Thyroid gland (tissue), 4 donors: ENCODE measurements around the gene PODNL1.

Experiments
- POLR2A ChIP-seq, 2 donors: fragments of 450-650 bp; IDR thresholded peaks; one replicate each; pipeline ENCODE4 v1.6.1; 2017; ENCODE audit warnings: antibody characterized with exemption in 2 of 2, mild to moderate bottlenecking in 2 of 2, moderate library complexity in 1 of 2
- TF ChIP-seq, protein P1 (sequence below), 6 experiments: fragments of 200-600 bp in 3 of 6; fragments of 450-650 bp in 3 of 6; sonication (generic) in 3 of 6; IDR thresholded peaks; one replicate each; pipeline ENCODE4 v1.5.1; 2016 to 2019; ENCODE audit warnings: antibody characterized with exemption in 6 of 6, mild to moderate bottlenecking in 2 of 6, inconsistent platforms in 1 of 6, moderate library complexity in 1 of 6

DNA sequence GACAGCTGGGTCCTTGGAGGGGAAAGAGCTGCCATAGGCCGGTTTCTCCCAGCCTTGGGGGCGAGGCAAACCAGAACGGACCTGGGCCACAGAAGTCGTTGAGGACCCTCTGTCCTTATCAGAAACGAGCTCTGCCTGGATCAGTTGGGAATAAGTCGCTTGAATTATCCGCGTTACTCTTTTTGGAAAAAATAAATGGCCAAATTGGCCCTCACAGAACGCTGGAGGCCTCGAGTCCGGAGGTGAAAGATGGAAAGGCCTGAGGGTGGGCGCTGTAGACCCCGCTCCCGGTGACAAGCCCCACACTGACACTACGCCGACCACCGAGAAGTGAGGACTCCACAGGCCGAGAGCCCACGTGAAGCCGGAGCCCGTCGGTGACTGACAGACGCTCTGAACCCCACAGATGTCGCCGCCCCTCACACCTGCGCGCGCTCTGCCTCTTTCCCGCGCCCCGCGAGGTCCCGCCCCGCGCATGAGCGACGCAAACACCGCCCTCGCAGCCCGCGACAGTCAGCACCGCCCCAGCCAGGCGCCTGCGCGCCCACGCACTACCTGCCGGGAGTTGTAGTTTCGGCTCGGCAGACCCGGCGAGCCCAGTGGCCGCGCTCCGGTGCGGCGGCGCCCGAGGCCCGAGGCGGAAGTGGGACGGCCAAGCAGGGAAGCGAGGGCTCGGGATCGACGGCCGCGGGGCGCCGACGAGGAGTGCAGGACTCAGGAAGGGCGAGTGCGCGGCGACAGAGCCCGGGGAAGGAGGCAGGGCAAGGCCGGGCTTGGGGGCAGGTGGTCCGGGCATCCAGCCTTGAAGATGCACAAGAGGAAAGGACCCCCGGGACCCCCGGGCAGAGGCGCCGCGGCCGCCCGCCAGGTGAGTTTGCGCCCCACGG lies 32.3 kb downstream of the PODNL1 start, which contains the start of the genes BRME1 and CC2D1A:
- TF ChIP-seq, protein P1, sequence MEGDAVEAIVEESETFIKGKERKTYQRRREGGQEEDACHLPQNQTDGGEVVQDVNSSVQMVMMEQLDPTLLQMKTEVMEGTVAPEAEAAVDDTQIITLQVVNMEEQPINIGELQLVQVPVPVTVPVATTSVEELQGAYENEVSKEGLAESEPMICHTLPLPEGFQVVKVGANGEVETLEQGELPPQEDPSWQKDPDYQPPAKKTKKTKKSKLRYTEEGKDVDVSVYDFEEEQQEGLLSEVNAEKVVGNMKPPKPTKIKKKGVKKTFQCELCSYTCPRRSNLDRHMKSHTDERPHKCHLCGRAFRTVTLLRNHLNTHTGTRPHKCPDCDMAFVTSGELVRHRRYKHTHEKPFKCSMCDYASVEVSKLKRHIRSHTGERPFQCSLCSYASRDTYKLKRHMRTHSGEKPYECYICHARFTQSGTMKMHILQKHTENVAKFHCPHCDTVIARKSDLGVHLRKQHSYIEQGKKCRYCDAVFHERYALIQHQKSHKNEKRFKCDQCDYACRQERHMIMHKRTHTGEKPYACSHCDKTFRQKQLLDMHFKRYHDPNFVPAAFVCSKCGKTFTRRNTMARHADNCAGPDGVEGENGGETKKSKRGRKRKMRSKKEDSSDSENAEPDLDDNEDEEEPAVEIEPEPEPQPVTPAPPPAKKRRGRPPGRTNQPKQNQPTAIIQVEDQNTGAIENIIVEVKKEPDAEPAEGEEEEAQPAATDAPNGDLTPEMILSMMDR (IDR thresholded peaks at IDR 0.05): no peak
- TF ChIP-seq POLR2A (IDR thresholded peaks at IDR 0.05): peak in 1 of 2 donors; percentile 66
